ENCODE results near the gene BEX3.

Gene BEX3

DNA sequence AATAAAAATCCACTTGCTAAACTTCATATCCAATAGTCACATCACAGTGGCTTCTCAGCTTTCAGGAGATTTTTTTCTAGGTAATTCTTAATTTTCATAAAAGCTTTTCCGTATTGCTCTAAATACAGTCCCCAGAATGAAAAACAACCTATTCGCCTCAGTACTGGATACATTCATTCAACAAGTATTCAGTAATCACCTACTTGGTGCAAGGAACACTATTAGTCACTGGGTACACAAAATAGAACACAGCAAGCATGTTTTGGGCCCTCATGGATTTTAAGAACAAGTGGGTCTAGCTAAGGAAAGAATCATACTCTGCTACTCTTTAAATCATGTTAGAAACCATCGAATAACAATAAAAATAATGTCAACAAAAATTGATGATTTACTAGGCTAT is 2.8 kb upstream of the BEX3 start:
- Histone ChIP-seq H3K4me3 (ENCODE audit: low read depth, low read length, poor library complexity, severe bottlenecking) (no peak overlapping the region), H3K27ac (ENCODE audit: low read depth, low read length, poor library complexity, severe bottlenecking) (no peak overlapping the region), H3K36me3 (ENCODE audit: insufficient read depth, low read length) (no peaks in the 10 kb centered on the region), H3K79me2 (ENCODE audit: insufficient read depth, low read length) (no peaks in the 10 kb centered on the region), H3K4me1 (ENCODE audit: insufficient read depth, low read length, severe bottlenecking) (no peaks in the 10 kb centered on the region), H3K9ac (ENCODE audit: low read length) (no peak overlapping the region), H3K9me3 (ENCODE audit: low read length) (no peaks in the 10 kb centered on the region), H3K27me3 (ENCODE audit: insufficient read depth, low read length) (no peaks in the 10 kb centered on the region), H2AFZ (ENCODE audit: low read length) (no peak overlapping the region), H3K9me2 (ENCODE audit: low read depth, low read length) (no peaks in the 10 kb centered on the region), H4K20me1 (ENCODE audit: insufficient read depth, low read length) (no peaks in the 10 kb centered on the region), H3F3A (ENCODE audit: insufficient read depth, low read length) (no peaks in the 10 kb centered on the region), H3K4me2 (ENCODE audit: low read length) (no peak overlapping the region)
- no peak for TF ChIP-seq EZH2 (IDR thresholded peaks at IDR 0.05; ENCODE audit: borderline replicate concordance, low read length)
- TF ChIP-seq, protein P1, sequence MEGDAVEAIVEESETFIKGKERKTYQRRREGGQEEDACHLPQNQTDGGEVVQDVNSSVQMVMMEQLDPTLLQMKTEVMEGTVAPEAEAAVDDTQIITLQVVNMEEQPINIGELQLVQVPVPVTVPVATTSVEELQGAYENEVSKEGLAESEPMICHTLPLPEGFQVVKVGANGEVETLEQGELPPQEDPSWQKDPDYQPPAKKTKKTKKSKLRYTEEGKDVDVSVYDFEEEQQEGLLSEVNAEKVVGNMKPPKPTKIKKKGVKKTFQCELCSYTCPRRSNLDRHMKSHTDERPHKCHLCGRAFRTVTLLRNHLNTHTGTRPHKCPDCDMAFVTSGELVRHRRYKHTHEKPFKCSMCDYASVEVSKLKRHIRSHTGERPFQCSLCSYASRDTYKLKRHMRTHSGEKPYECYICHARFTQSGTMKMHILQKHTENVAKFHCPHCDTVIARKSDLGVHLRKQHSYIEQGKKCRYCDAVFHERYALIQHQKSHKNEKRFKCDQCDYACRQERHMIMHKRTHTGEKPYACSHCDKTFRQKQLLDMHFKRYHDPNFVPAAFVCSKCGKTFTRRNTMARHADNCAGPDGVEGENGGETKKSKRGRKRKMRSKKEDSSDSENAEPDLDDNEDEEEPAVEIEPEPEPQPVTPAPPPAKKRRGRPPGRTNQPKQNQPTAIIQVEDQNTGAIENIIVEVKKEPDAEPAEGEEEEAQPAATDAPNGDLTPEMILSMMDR (IDR thresholded peaks at IDR 0.05; ENCODE audit: low read length), result no peak

DNA sequence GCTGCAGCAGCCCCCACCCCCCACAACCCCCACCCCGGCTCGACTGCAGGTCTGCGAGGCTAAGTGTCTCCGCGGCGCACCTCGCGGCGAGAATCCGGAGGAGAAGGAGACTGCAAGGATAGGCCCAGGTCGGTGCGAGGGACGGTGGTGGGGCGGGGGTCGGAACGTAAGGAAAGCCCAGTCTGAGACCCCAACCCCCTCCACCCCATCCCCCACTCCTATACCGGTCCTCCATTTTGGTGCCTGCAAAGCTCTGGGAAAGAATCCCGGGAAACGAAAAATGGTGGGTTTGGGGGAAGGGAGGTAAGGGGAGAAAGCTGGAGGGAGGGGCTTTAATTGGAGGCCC is 614 bp downstream of the BEX3 start:
- no peaks in the 10 kb centered on the region for H3K27me3 ChIP-seq (ENCODE audit: insufficient read depth, low read length)
- no peaks in the 10 kb centered on the region for H3F3A ChIP-seq (ENCODE audit: insufficient read depth, low read length)
- H3K79me2 ChIP-seq (ENCODE audit: insufficient read depth, low read length), result no peaks in the 10 kb centered on the region
- peak overlapping the region; percentile 29; the same call in 1 of the 2 replicates for H3K4me2 ChIP-seq (ENCODE audit: low read length)
- no peak overlapping the region for H2AFZ ChIP-seq (ENCODE audit: low read length)
- H4K20me1 ChIP-seq (ENCODE audit: insufficient read depth, low read length), result no peaks in the 10 kb centered on the region
- no peaks in the 10 kb centered on the region for H3K9me2 ChIP-seq (ENCODE audit: low read depth, low read length)
- no peaks in the 10 kb centered on the region for H3K9me3 ChIP-seq (ENCODE audit: low read length)
- no peak overlapping the region for H3K27ac ChIP-seq (ENCODE audit: low read depth, low read length, poor library complexity, severe bottlenecking)
- no peak for TF ChIP-seq EZH2 (IDR thresholded peaks at IDR 0.05; ENCODE audit: borderline replicate concordance, low read length)
- TF ChIP-seq, protein P1 (IDR thresholded peaks at IDR 0.05; ENCODE audit: low read length), result no peak
- H3K4me3 ChIP-seq (ENCODE audit: low read depth, low read length, poor library complexity, severe bottlenecking), result peak overlapping the region; percentile 48
- H3K9ac ChIP-seq (ENCODE audit: low read length), result no peak overlapping the region
- H3K4me1 ChIP-seq (ENCODE audit: insufficient read depth, low read length, severe bottlenecking), result no peaks in the 10 kb centered on the region
- H3K36me3 ChIP-seq (ENCODE audit: insufficient read depth, low read length), result no peaks in the 10 kb centered on the region

- no peak overlapping the region for H3K4me3 ChIP-seq (ENCODE audit: low read depth, low read length, poor library complexity, severe bottlenecking)
- H3K9me3 ChIP-seq (ENCODE audit: low read length), result no peaks in the 10 kb centered on the region
- no peaks in the 10 kb centered on the region for H3K79me2 ChIP-seq (ENCODE audit: insufficient read depth, low read length)
- TF ChIP-seq, protein P1 (IDR thresholded peaks at IDR 0.05; ENCODE audit: low read length), result no peak
- TF ChIP-seq EZH2 (IDR thresholded peaks at IDR 0.05; ENCODE audit: borderline replicate concordance, low read length), result no peak
- H3K9me2 ChIP-seq (ENCODE audit: low read depth, low read length), result no peaks in the 10 kb centered on the region
- no peaks in the 10 kb centered on the region for H3F3A ChIP-seq (ENCODE audit: insufficient read depth, low read length)
- H3K27ac ChIP-seq (ENCODE audit: low read depth, low read length, poor library complexity, severe bottlenecking), result no peak overlapping the region
- H2AFZ ChIP-seq (ENCODE audit: low read length), result no peak overlapping the region
- no peak overlapping the region for H3K9ac ChIP-seq (ENCODE audit: low read length)
- no peaks in the 10 kb centered on the region for H3K36me3 ChIP-seq (ENCODE audit: insufficient read depth, low read length)
- H4K20me1 ChIP-seq (ENCODE audit: insufficient read depth, low read length), result no peaks in the 10 kb centered on the region
- no peak overlapping the region for H3K4me2 ChIP-seq (ENCODE audit: low read length)
- no peaks in the 10 kb centered on the region for H3K4me1 ChIP-seq (ENCODE audit: insufficient read depth, low read length, severe bottlenecking)
- no peaks in the 10 kb centered on the region for H3K27me3 ChIP-seq (ENCODE audit: insufficient read depth, low read length)
These were observed 2.7 kb downstream of the BEX3 start for GRCh38 chrX:103378990-103379389.
